ENCODE data around the gene RGS6. TPM values are rescaled to one million over a fixed set of nuclear protein-coding genes. Genes with fewer than 3 reads are reported as not detected.
A peak's percentile ranks its signal among the peaks of the same experiment; 100 is the strongest.

Gene RGS6
- total RNA-seq, 1 experiment from 2014 or later: not detected

DNA sequence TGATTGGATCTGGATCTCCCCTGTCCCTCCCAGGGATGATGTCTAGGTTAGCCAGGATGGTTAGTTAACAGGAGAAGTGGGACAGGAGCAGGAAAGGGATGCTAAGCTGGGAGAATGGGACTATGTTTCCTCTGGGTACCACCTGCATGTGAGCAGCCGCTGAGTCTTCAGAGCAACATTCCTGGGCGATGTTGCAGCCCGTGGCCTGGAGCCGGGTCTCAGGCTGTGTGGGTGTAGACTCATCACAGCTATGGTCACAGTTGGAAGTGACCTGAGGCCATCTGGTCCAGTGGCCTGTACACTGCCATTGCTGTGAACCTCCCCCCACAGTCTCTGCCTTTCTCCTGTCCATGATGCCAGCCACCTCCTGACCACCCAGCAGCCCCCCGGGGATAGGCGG is 539.1 kb downstream of the RGS6 start:
- Histone ChIP-seq H3F3A (ENCODE audit: low read length, unreplicated experiment) (no peaks in the 10 kb centered on the region), H4K20me1 (ENCODE audit: low read length) (no peaks in the 10 kb centered on the region), H3K9me3 (ENCODE audit: low read length) (0 out of 2 replicates have a peak, but pooled peaks cover 2% of the 10 kb centered on the region), H3K27ac (ENCODE audit: low read length) (no peak overlapping the region), H3K4me3 (ENCODE audit: low read length) (no peak overlapping the region), H3K79me2 (ENCODE audit: low read length) (no peaks in the 10 kb centered on the region), H2AFZ (ENCODE audit: low read length) (no peak overlapping the region), H3K9ac (ENCODE audit: low read length) (no peak overlapping the region), H3K4me1 (ENCODE audit: insufficient read depth, low read length) (peaks cover 5% of the 10 kb centered on the region; the same call in 1 of the 2 replicates), H3K36me3 (ENCODE audit: low read depth, low read length) (no peaks in the 10 kb centered on the region), H3K9me2 (replicated peaks; ENCODE audit: low read length) (no peaks in the 10 kb centered on the region), H3K4me2 (ENCODE audit: low read length) (no peak overlapping the region), H3K27me3 (ENCODE audit: low read length) (peaks cover 49% of the 10 kb centered on the region)
- TF ChIP-seq EZH2 (IDR thresholded peaks at IDR 0.05; ENCODE audit: low read length, unreplicated experiment) (no peak), EZH2phosphoT487 (IDR thresholded peaks at IDR 0.05; ENCODE audit: borderline replicate concordance, low read length) (no peak)
- TF ChIP-seq, protein P1, sequence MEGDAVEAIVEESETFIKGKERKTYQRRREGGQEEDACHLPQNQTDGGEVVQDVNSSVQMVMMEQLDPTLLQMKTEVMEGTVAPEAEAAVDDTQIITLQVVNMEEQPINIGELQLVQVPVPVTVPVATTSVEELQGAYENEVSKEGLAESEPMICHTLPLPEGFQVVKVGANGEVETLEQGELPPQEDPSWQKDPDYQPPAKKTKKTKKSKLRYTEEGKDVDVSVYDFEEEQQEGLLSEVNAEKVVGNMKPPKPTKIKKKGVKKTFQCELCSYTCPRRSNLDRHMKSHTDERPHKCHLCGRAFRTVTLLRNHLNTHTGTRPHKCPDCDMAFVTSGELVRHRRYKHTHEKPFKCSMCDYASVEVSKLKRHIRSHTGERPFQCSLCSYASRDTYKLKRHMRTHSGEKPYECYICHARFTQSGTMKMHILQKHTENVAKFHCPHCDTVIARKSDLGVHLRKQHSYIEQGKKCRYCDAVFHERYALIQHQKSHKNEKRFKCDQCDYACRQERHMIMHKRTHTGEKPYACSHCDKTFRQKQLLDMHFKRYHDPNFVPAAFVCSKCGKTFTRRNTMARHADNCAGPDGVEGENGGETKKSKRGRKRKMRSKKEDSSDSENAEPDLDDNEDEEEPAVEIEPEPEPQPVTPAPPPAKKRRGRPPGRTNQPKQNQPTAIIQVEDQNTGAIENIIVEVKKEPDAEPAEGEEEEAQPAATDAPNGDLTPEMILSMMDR (conservative IDR thresholded peaks at IDR 0.05; ENCODE audit: low read depth, low read length): no peak
- CTCF ChIA-PET: no interaction called here
- BruUV-seq (replicated peaks): no TSS peak
- POLR2A ChIA-PET (ENCODE audit: unreplicated experiment): no interaction called here
- intact Hi-C loops (cut with micrococcal nuclease): no loop called here
- DNase-seq: peak; percentile 27
- ATAC-seq: no peak; the same call in 1 of the 2 replicates

DNA sequence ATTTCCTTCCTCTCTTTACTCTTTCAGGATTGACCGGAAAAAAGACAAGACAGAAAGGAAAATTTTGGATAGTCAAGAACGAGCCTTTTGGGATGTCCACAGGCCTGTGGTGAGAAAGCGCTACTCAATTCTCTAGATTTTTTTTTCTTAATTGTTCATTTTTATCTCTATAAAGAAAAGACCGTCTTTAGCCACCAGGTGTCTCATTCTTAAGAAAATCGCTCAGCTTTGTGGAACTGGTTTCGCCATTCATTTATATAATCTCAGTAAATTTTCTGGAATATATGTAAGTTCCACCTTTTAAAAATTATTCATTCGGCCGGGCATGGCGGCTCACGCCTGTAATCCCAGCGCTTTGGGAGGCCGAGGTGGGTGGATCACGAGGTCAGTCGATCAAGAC is 540.6 kb downstream of the RGS6 start:
- TF ChIP-seq, protein P1 (conservative IDR thresholded peaks at IDR 0.05; ENCODE audit: low read depth, low read length): peak; percentile 60
- no peak for TF ChIP-seq EZH2 (IDR thresholded peaks at IDR 0.05; ENCODE audit: low read length, unreplicated experiment)
- TF ChIP-seq EZH2phosphoT487 (IDR thresholded peaks at IDR 0.05; ENCODE audit: borderline replicate concordance, low read length): no peak

More for the DNA sequence above, 540.6 kb downstream of the RGS6 start:
- Histone ChIP-seq H3K9me3 (ENCODE audit: low read length) (no peaks in the 10 kb centered on the region), H3K27ac (ENCODE audit: low read length) (no peak overlapping the region), H4K20me1 (ENCODE audit: low read length) (no peaks in the 10 kb centered on the region), H3F3A (ENCODE audit: low read length, unreplicated experiment) (no peaks in the 10 kb centered on the region), H2AFZ (ENCODE audit: low read length) (no peak overlapping the region), H3K4me2 (ENCODE audit: low read length) (no peak overlapping the region), H3K9me2 (replicated peaks; ENCODE audit: low read length) (no peaks in the 10 kb centered on the region), H3K79me2 (ENCODE audit: low read length) (no peaks in the 10 kb centered on the region), H3K27me3 (ENCODE audit: low read length) (peaks cover 64% of the 10 kb centered on the region), H3K9ac (ENCODE audit: low read length) (no peak overlapping the region), H3K36me3 (ENCODE audit: low read depth, low read length) (no peaks in the 10 kb centered on the region), H3K4me3 (ENCODE audit: low read length) (no peak overlapping the region), H3K4me1 (ENCODE audit: insufficient read depth, low read length) (peaks cover 5% of the 10 kb centered on the region; the same call in 1 of the 2 replicates)
- peak; percentile 53; the same call in 1 of the 2 replicates for ATAC-seq
- CTCF ChIA-PET: interaction anchor here (0.6 to 0.7 kb wide), 3 partner anchors 10 to 229 kb away, joined by 3 to 4 read pairs (median 3); no protein-coding TSS in a partner anchor
- BruUV-seq (replicated peaks): no TSS peak
- POLR2A ChIA-PET (ENCODE audit: unreplicated experiment): interaction anchor here (0.5 kb wide), 1 partner anchor 40 kb away, joined by 3 read pairs; no protein-coding TSS in a partner anchor
- peak; percentile 45 for DNase-seq
- intact Hi-C loops (cut with micrococcal nuclease): loop anchor here (2.0 kb wide), 1 partner anchor 28 kb away; no protein-coding TSS in a partner anchor
